Heart right ventricle (tissue), 16 donors: Measurements from ENCODE around the gene CLEC20A. TPM values are rescaled to one million over a fixed set of nuclear protein-coding genes. Genes with fewer than 3 reads are reported as not detected.

Experiments used
- ATAC-seq, 8 donors: fragments of 200-7000 bp; cut with Tn5 transposase; one replicate each; pipeline ENCODE4 v1.9.1; 2020; ENCODE audit warnings: mild to moderate bottlenecking in 8 of 8, moderate library complexity in 8 of 8, moderate number of reproducible peaks in 1 of 8
- DNase-seq, 2 donors: peaks; one replicate each; pipeline ENCODE4 v3.0.0-alpha.2; 2020
- H3K27ac ChIP-seq, 10 donors: fragments of 200-600 bp; sonication (generic) in 2 of 10; one replicate each; pipeline versions ENCODE4 v1.5.0 to v1.8.0; 2020 to 2022; ENCODE audit warnings: mild to moderate bottlenecking in 3 of 10
- H3K27me3 ChIP-seq, 7 donors: fragments of 200-600 bp; one replicate each; pipeline ENCODE4 v1.8.0; 2021 to 2022; ENCODE audit warnings: mild to moderate bottlenecking in 2 of 7
- H3K36me3 ChIP-seq, 9 donors: fragments of 200-600 bp; sonication (generic) in 1 of 9; one replicate each; pipeline versions ENCODE4 v1.5.0 to v1.8.0; 2020 to 2022; ENCODE audit warnings: mild to moderate bottlenecking in 2 of 9
- H3K4me1 ChIP-seq, 9 donors: fragments of 200-600 bp; sonication (generic) in 1 of 9; one replicate each; pipeline versions ENCODE4 v1.5.0 to v1.8.0; 2020 to 2022; ENCODE audit warnings: mild to moderate bottlenecking in 4 of 9
- H3K4me3 ChIP-seq, 10 donors: fragments of 200-600 bp; sonication (generic) in 2 of 10; one replicate each; pipeline versions ENCODE4 v1.5.0 to v1.8.0; 2020 to 2022; ENCODE audit warnings: mild to moderate bottlenecking in 7 of 10, moderate library complexity in 2 of 10
- H3K9me3 ChIP-seq, 11 donors: fragments of 200-600 bp in 10 of 11; sonication (generic) in 2 of 11; one replicate each; pipeline versions ENCODE4 v1.5.0 to v1.8.0; 2013 to 2022; ENCODE audit warnings: mild to moderate bottlenecking in 2 of 11, control low read depth in 1 of 11, moderate library complexity in 1 of 11
- CTCF ChIP-seq, 9 donors: fragments of 200-600 bp; sonication (generic) in 2 of 9; IDR thresholded peaks; one replicate each; pipeline versions ENCODE4 v1.5.0 to v1.8.0; 2021 to 2022; ENCODE audit warnings: antibody characterized with exemption in 9 of 9, mild to moderate bottlenecking in 5 of 9, moderate library complexity in 1 of 9
- WGBS, 2 donors: extraction: QIAGEN DNeasy Blood & Tissue Kit; methylation state at CpG; one replicate each; pipeline ENCODE4 v1.1.7; 2013; ENCODE audit warnings: inconsistent platforms in 1 of 2; 5-methylcytosine and 5-hydroxymethylcytosine counted together
- intact Hi-C, 10 donors: fragments of 100-400 bp; cut with DNase I; formaldehyde crosslinking; loops; one replicate each; pipeline versions ENCODE4 v1.11.1 to v1.14.2; 2022
- polyA plus RNA-seq, 2 donors: library from polyadenylated mRNA; stranded (reverse); fragments of 200-250 nt; gene quantifications; one replicate each; pipeline ENCODE4 v1.2.3, GENCODE V29; 2013
- total RNA-seq, 10 donors: library from RNA; stranded (reverse); fragmentation: NEBNext Ultra II Directional in 3 of 10; extraction: Animal tissue kit (Norgen Biotek cat#: 25700) in 3 of 10; gene quantifications; one replicate each; pipeline versions ENCODE4 v1.2.1 to v1.2.4, GENCODE V29; 2021 to 2023
- donor health status: Arrhythmogenic right ventricular cardiomyopathy.
- donor health status: ischemic (EF 13 %, LVEDD 7.1; RV severe dilation, severe dysfunction).
- donor health status: healthy with polysubstance abuse.
- donor health status: DM: no; HTN: yes; CAD: no.
- donor health status: DM: no; HTN: no; CAD: no.
- donor health status: ischemic (EF 25% LVEDD 6.9; RV normal size, moderate dysfunction).
- donor health status: ischemic (EF 25% LVEDD 5.7; RV mildly dilated, moderate dysfunction).
- donor health status: healthy.
- donor health status: DM: yes; HTN: yes; CAD: no.
- donor health status: Ischemic cardiomyopathy.
- donor health status: ischemic (EF 35%, LVEDD 5.7; RV mildly dilated, moderate dysfunction).
- donor health status: nonischemic (EF 11% LVEDD 7.7; RV severe dilation, severe dysfunction).
- donor health status: DM: yes; HTN: yes; CAD: no.
- donor health status: PGD.
- donor health status: ischemic (EF 29% LVEDD 5.4; RV normal size, mild dysfunction).
- donor health status: nonischemic (EF 23%, LVEDD 6.1; RV moderate dilation, normal function).

The CLEC20A gene
- total and polyA plus RNA-seq, 12 donors = not detected

GRCh38 chr1:178458203-178458602 is 38.6 kb downstream of the CLEC20A start:
- TF ChIP-seq CTCF (IDR thresholded peaks at IDR 0.05) = no peak
- 94% methylated on average over 12 of the region's 12 CpGs for WGBS, 2 donors
- intact Hi-C loops = no loop called here
- ATAC-seq = peak in 2 of 8 donors; percentile 18 to 59
- H3K4me3 ChIP-seq = no peak overlapping the region
- H3K27ac ChIP-seq = no peak overlapping the region
- H3K36me3 ChIP-seq = peaks cover 0 to 69% (median 13%) of the 10 kb centered on the region in 9 donors
- no peaks in the 10 kb centered on the region for H3K9me3 ChIP-seq
- no peaks in the 10 kb centered on the region for H3K27me3 ChIP-seq
- H3K4me1 ChIP-seq = peaks cover 0 to 22% (median 7%) of the 10 kb centered on the region in 9 donors
- no peak for DNase-seq

GRCh38 chr1:178457651-178458050 is 39.1 kb downstream of the CLEC20A start:
- peaks cover 0 to 75% (median 14%) of the 10 kb centered on the region in 9 donors for H3K36me3 ChIP-seq
- peaks cover 0 to 22% (median 7%) of the 10 kb centered on the region in 9 donors for H3K4me1 ChIP-seq
- no peak overlapping the region for H3K27ac ChIP-seq
- WGBS, 2 donors = 96 to 97% methylated on average over 5 of the region's 5 CpGs
- no peak overlapping the region for H3K4me3 ChIP-seq
- no peaks in the 10 kb centered on the region for H3K27me3 ChIP-seq
- DNase-seq (no peak), ATAC-seq (peak in 1 of 8 donors; percentile 26)
- TF ChIP-seq CTCF (IDR thresholded peaks at IDR 0.05) = no peak
- H3K9me3 ChIP-seq = no peaks in the 10 kb centered on the region
- intact Hi-C loops = no loop called here

- no peak overlapping the region for H3K27ac ChIP-seq
- H3K4me1 ChIP-seq = peaks cover 0 to 16% (median 7%) of the 10 kb centered on the region in 9 donors
- H3K36me3 ChIP-seq = peaks cover 0 to 86% (median 19%) of the 10 kb centered on the region in 9 donors
- H3K4me3 ChIP-seq = no peak overlapping the region
- intact Hi-C loops = no loop called here
- no peaks in the 10 kb centered on the region for H3K27me3 ChIP-seq
- DNase-seq (no peak), ATAC-seq (no peak)
- TF ChIP-seq CTCF (IDR thresholded peaks at IDR 0.05) = no peak
- WGBS, 2 donors = 96% methylated on average over 13 of the region's 13 CpGs
- H3K9me3 ChIP-seq = no peaks in the 10 kb centered on the region
Measured at GRCh38 chr1:178456472-178456871, 40.3 kb downstream of the CLEC20A start.

- TF ChIP-seq CTCF (IDR thresholded peaks at IDR 0.05) = no peak
- Histone ChIP-seq H3K36me3 (peaks cover 0 to 81% (median 13%) of the 10 kb centered on the region in 9 donors), H3K4me1 (no peaks in the 10 kb centered on the region), H3K27me3 (no peaks in the 10 kb centered on the region), H3K4me3 (no peak overlapping the region), H3K9me3 (no peaks in the 10 kb centered on the region), H3K27ac (no peak overlapping the region)
- ATAC-seq (no peak), DNase-seq (no peak)
- 94 to 97% methylated on average over 3 of the region's 3 CpGs for WGBS, 2 donors
- intact Hi-C loops = no loop called here
Measured at GRCh38 chr1:178452013-178452412, 44.8 kb downstream of the CLEC20A start.
